HepG2 (cell line): ENCODE results near the gene MYLK2. TPM values are rescaled to one million over a fixed set of nuclear protein-coding genes. Genes with fewer than 3 reads are reported as not detected.

Source experiments
- ATAC-seq: fragments of 200-7000 bp; cut with Tn5 transposase; 3 replicates; pipeline ENCODE4 v1.9.1; 2020; ENCODE audit warnings: mild to moderate bottlenecking, moderate library complexity
- BruUV-seq: library from RNA; stranded (reverse); fragments of 400-500 nt; replicated peaks from 2 replicates; lab custom pipeline; 2021; lab: Mats Ljungman, UMichigan
- CTCF ChIA-PET: fragments of 300-600 bp; formaldehyde crosslinking; extraction: SDS; loops from one replicate; lab custom pipeline; 2021; ENCODE audit warnings: low total read pairs, inconsistent platforms, low intra/inter-chr PET ratio; lab: Yijun Ruan, JAX
- POLR2A ChIA-PET: fragments of 350-600 bp; sonication (Branson Sonifier 250); formaldehyde crosslinking; loops from one replicate; lab custom pipeline; 2020; ENCODE audit warnings: antibody characterized with exemption, inconsistent platforms; lab: Yijun Ruan, JAX
- DNase-seq: peaks from one replicate; pipeline ENCODE4 v3.0.0-alpha.2; 2015; ENCODE audit warnings: low spot score
- FAIRE-seq: peaks from 3 replicates; lab custom pipeline; 2011; peaks lifted over from hg19 to GRCh38; lab: Jason Lieb, UNC
- H2AFZ ChIP-seq: one replicate; pipeline ENCODE4 v1.6.1; 2011; ENCODE audit warnings: low read length, inconsistent platforms
- H3K27ac ChIP-seq: fragments of 300-600 bp; 3 replicates; pipeline ENCODE4 v1.8.0; 2011; ENCODE audit warnings: mixed run types, mild to moderate bottlenecking, mixed read lengths, low read length, inconsistent platforms; ENCODE audit not compliant: insufficient read depth; ENCODE audit errors: extremely low read length
- H3K27me3 ChIP-seq, 2 experiments: fragments of 200-600 bp in 1 of 2; 2 replicates in 1 of 2; 3 replicates in 1 of 2; pipeline versions ENCODE4 v1.6.0 to v1.8.0; 2011; ENCODE audit warnings: low read length in 2 of 2, mild to moderate bottlenecking in 2 of 2, moderate library complexity in 2 of 2, inconsistent platforms in 1 of 2; ENCODE audit not compliant: insufficient read depth in 2 of 2, control insufficient read depth in 1 of 2
- H3K36me3 ChIP-seq, 2 experiments: fragments of 200-600 bp in 1 of 2; replicated peaks in 1 of 2; 2 replicates in 1 of 2; 3 replicates in 1 of 2; pipeline versions ENCODE4 v1.5.1 to v1.8.0; 2011; ENCODE audit warnings: low read length in 2 of 2, inconsistent platforms in 1 of 2; ENCODE audit not compliant: insufficient read depth in 2 of 2, control insufficient read depth in 1 of 2
- H3K4me1 ChIP-seq: 2 replicates; pipeline ENCODE4 v1.5.1; 2012; ENCODE audit warnings: low read length, inconsistent platforms; ENCODE audit not compliant: insufficient read depth
- H3K4me2 ChIP-seq: 2 replicates; pipeline ENCODE4 v1.6.0; 2011; ENCODE audit warnings: low read depth, low read length, inconsistent platforms
- H3K4me3 ChIP-seq, 3 experiments: fragments of 200-600 bp in 1 of 3; sonication (generic), shearing (Covaris generic) in 1 of 3; replicated peaks in 1 of 3; 2 replicates each; pipeline ENCODE4 v1.5.1; 2011 to 2016; ENCODE audit warnings: low read length in 3 of 3, inconsistent platforms in 2 of 3, low read depth in 2 of 3, mild to moderate bottlenecking in 2 of 3, control low read depth in 1 of 3, mixed read lengths in 1 of 3; ENCODE audit not compliant: insufficient read depth in 1 of 3
- H3K79me2 ChIP-seq: one replicate; pipeline ENCODE4 v1.6.1; 2011; ENCODE audit warnings: low read length, inconsistent platforms; ENCODE audit not compliant: insufficient read depth
- H3K9ac ChIP-seq: 2 replicates; pipeline ENCODE4 v1.6.0; 2011; ENCODE audit warnings: mild to moderate bottlenecking, low read depth, low read length, inconsistent platforms; ENCODE audit not compliant: insufficient read depth
- H3K9me3 ChIP-seq: 2 replicates; pipeline ENCODE4 v1.5.1; 2012; ENCODE audit warnings: mild to moderate bottlenecking, low read length
- H4K20me1 ChIP-seq: 2 replicates; pipeline ENCODE4 v1.6.0; 2011; ENCODE audit warnings: inconsistent platforms, mild to moderate bottlenecking, low read length, moderate library complexity; ENCODE audit not compliant: insufficient read depth
- CHD2 ChIP-seq: IDR thresholded peaks from 2 replicates; pipeline ENCODE4 v1.6.1; 2011; ENCODE audit warnings: low read depth, low read length, improper control_type of control experiment
- FOXO1 ChIP-seq: sonication (generic); formaldehyde crosslinking; IDR thresholded peaks from 2 replicates; pipeline ENCODE4 v1.4.0; 2020; ENCODE audit warnings: missing genetic modification reagents
- GPN1 ChIP-seq: sonication (generic); formaldehyde crosslinking; IDR thresholded peaks from 2 replicates; pipeline ENCODE4 v1.5.1; 2020; ENCODE audit warnings: missing genetic modification reagents, borderline replicate concordance
- KAT7 ChIP-seq: IDR thresholded peaks from 2 replicates; pipeline ENCODE4 v1.6.1; 2018; ENCODE audit warnings: borderline replicate concordance, missing compliant biosample characterization
- SALL1 ChIP-seq: sonication (generic); formaldehyde crosslinking; IDR thresholded peaks from 2 replicates; pipeline ENCODE4 v1.8.0; 2022; ENCODE audit warnings: mild to moderate bottlenecking, missing genetic modification reagents
- SRSF4 ChIP-seq: fragments of 200-400 bp; formaldehyde crosslinking; IDR thresholded peaks from one replicate; pipeline ENCODE4 v1.6.1; 2018; ENCODE audit warnings: mild to moderate bottlenecking, low read depth, low read length, moderate library complexity; ENCODE audit not compliant: poor library complexity, severe bottlenecking
- TP53 ChIP-seq: sonication (generic); formaldehyde crosslinking; conservative IDR thresholded peaks from 2 replicates; pipeline ENCODE4 v1.4.0; 2020; ENCODE audit warnings: missing genetic modification reagents
- ZHX1 ChIP-seq: sonication (generic); formaldehyde crosslinking; IDR thresholded peaks from 2 replicates; pipeline ENCODE4 v1.8.1; 2022; ENCODE audit warnings: low read depth, mild to moderate bottlenecking, missing genetic modification reagents
- ZNF468 ChIP-seq: sonication (generic); formaldehyde crosslinking; IDR thresholded peaks from 2 replicates; pipeline ENCODE4 v1.8.0; 2022; ENCODE audit warnings: mild to moderate bottlenecking, moderate library complexity, missing genetic modification reagents
- ZNF512B ChIP-seq: sonication (generic); formaldehyde crosslinking; IDR thresholded peaks from 2 replicates; pipeline ENCODE4 v1.5.1; 2020; ENCODE audit warnings: missing genetic modification reagents, mild to moderate bottlenecking, borderline replicate concordance
- ZNF629 ChIP-seq: sonication (generic); formaldehyde crosslinking; conservative IDR thresholded peaks from 2 replicates; pipeline ENCODE4 v1.5.0; 2020; ENCODE audit warnings: missing genetic modification reagents
- ZSCAN21 ChIP-seq: sonication (generic); formaldehyde crosslinking; IDR thresholded peaks from 2 replicates; pipeline ENCODE4 v1.8.0; 2022; ENCODE audit warnings: mild to moderate bottlenecking, missing genetic modification reagents, moderate library complexity, borderline replicate concordance
- WGBS: methylation state at CpG from one replicate; pipeline ENCODE4 v1.1.6; 2017; ENCODE audit warnings: low lambda C conversion rate; 5-methylcytosine and 5-hydroxymethylcytosine counted together
- in situ Hi-C: cut with HindIII; loops from 2 replicates; pipeline ENCODE4 v1.10.0; 2017; ENCODE audit warnings: low pct_unique_long_range_greater_than_20kb; ENCODE audit not compliant: extremely low pct_ligation_motif_present
- intact Hi-C: fragments of 100-400 bp; cut with micrococcal nuclease; formaldehyde crosslinking; loops from one replicate; pipeline ENCODE4 v1.10.0; 2022; ENCODE audit not compliant: unreplicated experiment
- polyA plus RNA-seq, 8 experiments: library from polyadenylated mRNA; depleted of rRNA in 3 of 8; stranded (reverse) in 7 of 8; unstranded in 1 of 8; fragments of >200 nt; fragmentation: Illumina TruSeq in 4 of 8; extraction: Trizol in 4 of 8; gene quantifications; 2 replicates each; pipeline versions ENCODE4 v1.2.1 to v1.2.3, GENCODE V29; 2011 to 2016; ENCODE audit warnings: low read depth in 4 of 8, missing spikeins in 1 of 8, mixed read lengths in 1 of 8; ENCODE audit not compliant: insufficient read depth in 1 of 8
- total RNA-seq, 5 experiments: library from RNA; depleted of rRNA; stranded (reverse); fragments of >200 nt; fragmentation: Illumina TruSeq; extraction: Trizol; gene quantifications; 2 replicates each; pipeline ENCODE4 v1.2.3, GENCODE V29; 2016; ENCODE audit warnings: low read depth in 1 of 5
- TF ChIP-seq, protein P1 (sequence below): sonication (generic); formaldehyde crosslinking; IDR thresholded peaks from 2 replicates; pipeline ENCODE4 v1.5.0; 2020; ENCODE audit warnings: missing genetic modification reagents
- TF ChIP-seq, protein P2 (sequence below): sonication (generic); formaldehyde crosslinking; IDR thresholded peaks from 2 replicates; pipeline ENCODE4 v1.5.0; 2020; ENCODE audit warnings: missing genetic modification reagents, mild to moderate bottlenecking, borderline replicate concordance

MYLK2 gene
- total and polyA plus RNA-seq, 2 of the 13 experiments (the other 11 are each of a cell fraction or from before 2014, with no cell fraction given) = 0.27 TPM; not detected in 1

DNA sequence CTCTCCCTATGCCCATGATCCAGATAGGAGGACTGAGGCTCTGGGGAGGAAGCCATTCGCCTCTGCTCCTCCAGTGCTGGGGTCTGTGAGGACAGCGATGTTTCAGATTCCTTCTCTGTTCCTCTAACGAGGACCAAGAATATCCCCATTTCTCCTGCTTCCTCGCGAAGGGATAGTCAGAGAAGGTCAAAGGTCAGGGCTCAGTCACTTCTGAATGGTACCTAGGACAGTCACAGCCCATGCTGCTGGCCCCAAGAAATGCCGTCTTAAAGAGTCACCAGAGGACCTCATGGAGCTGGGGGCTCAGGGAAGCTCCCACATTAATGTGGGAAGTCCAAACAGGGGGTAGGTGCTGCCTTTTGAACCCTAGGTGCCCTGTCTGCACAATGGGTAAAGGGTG, 24.1 kb downstream of the MYLK2 start (continued):
- TF ChIP-seq ZNF512B (no peak), ZNF468 (CRISPR knock-in tag) (no peak), ZNF629 (CRISPR knock-in tag) (0 out of 2 replicates have a peak, but pooled peaks have one; percentile 25), GPN1 (CRISPR knock-in tag) (no peak), TP53 (no peak), SALL1 (CRISPR knock-in tag) (no peak), ZHX1 (CRISPR knock-in tag) (no peak), KAT7 (CRISPR knock-in tag) (no peak)

DNA sequence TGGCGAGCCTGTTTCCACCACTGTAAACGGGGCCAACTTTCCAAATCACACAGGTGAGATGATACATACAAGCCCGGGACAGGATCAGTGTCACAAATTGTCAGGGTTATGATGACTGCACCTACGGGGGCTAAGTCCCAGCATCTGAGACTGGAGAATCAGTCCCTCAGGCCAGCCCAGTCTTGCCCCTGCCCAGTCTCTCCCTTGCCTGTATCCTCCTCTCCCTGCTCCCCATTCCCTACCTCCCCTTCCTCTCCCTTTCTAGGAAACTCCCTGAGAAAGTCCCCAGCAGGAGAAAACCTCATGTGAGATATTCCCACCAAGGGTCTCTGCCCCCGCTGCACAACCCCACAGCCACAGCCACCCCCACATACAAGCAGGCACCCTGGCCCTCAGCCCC, 24.7 kb downstream of the MYLK2 start:
- Histone ChIP-seq H3K36me3 (no peaks in the 10 kb centered on the region), H3K9me3 (no peaks in the 10 kb centered on the region), H3K4me1 (peaks cover 8% of the 10 kb centered on the region; the same call in 1 of the 2 replicates), H3K4me3 (no peak overlapping the region), H3K79me2 (no peaks in the 10 kb centered on the region), H3K4me2 (no peak overlapping the region), H3K27me3 (peaks cover 15 to 71% of the 10 kb centered on the region in 2 experiments), H4K20me1 (no peaks in the 10 kb centered on the region), H3K9ac (no peak overlapping the region), H2AFZ (no peak overlapping the region), H3K27ac (no peak overlapping the region)
- in situ Hi-C loops = no loop called here
- no peak for FAIRE-seq
- POLR2A ChIA-PET = no interaction called here
- 25% methylated on average over 5 of the region's 5 CpGs for WGBS
- BruUV-seq = no TSS peak
- DNase-seq = no peak
- no peak for ATAC-seq
- CTCF ChIA-PET = no interaction called here
- intact Hi-C loops = no loop called here
- TF ChIP-seq, protein P1, sequence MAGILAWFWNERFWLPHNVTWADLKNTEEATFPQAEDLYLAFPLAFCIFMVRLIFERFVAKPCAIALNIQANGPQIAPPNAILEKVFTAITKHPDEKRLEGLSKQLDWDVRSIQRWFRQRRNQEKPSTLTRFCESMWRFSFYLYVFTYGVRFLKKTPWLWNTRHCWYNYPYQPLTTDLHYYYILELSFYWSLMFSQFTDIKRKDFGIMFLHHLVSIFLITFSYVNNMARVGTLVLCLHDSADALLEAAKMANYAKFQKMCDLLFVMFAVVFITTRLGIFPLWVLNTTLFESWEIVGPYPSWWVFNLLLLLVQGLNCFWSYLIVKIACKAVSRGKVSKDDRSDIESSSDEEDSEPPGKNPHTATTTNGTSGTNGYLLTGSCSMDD (CRISPR knock-in tag) = no peak
- TF ChIP-seq FOXO1 (CRISPR knock-in tag) = no peak
- no peak for TF ChIP-seq CHD2
- no peak for TF ChIP-seq SRSF4
- TF ChIP-seq, protein P2, sequence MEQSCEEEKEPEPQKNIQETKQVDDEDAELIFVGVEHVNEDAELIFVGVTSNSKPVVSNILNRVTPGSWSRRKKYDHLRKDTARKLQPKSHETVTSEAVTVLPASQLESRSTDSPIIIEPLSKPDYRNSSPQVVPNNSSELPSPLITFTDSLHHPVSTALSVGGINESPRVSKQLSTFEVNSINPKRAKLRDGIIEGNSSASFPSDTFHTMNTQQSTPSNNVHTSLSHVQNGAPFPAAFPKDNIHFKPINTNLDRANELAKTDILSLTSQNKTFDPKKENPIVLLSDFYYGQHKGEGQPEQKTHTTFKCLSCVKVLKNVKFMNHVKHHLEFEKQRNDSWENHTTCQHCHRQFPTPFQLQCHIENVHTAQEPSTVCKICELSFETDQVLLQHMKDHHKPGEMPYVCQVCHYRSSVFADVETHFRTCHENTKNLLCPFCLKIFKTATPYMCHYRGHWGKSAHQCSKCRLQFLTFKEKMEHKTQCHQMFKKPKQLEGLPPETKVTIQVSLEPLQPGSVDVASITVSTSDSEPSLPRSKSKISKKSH (CRISPR knock-in tag) = no peak
- TF ChIP-seq ZSCAN21 (CRISPR knock-in tag) = no peak
